ENCODE data around the gene ICAM4. TPM values are rescaled to one million over a fixed set of nuclear protein-coding genes. Genes with fewer than 3 reads are reported as not detected.

ICAM4 gene
- total and polyA plus RNA-seq, 2 of the 13 experiments (the other 11 are each of a cell fraction or from before 2014, with no cell fraction given) = 2.9 to 4.0 TPM

GRCh38 chr19:10238172-10238783 is 48.5 kb upstream of the ICAM4 start (continued):
- TF ChIP-seq HNF4G (IDR thresholded peaks at IDR 0.05; ENCODE audit: borderline replicate concordance, low read depth, low read length) (no peak), HNF4G (CRISPR knock-in tag; IDR thresholded peaks at IDR 0.05; ENCODE audit: borderline replicate concordance, low read depth) (no peak), SMC3 (IDR thresholded peaks at IDR 0.05; ENCODE audit: low read length) (no peak), SMAD9 (CRISPR knock-in tag; IDR thresholded peaks at IDR 0.05) (no peak), ARNTL (CRISPR knock-in tag; IDR thresholded peaks at IDR 0.05) (peak; percentile 71), ZNF256 (CRISPR knock-in tag; conservative IDR thresholded peaks at IDR 0.05) (no peak), ZNF761 (CRISPR knock-in tag; conservative IDR thresholded peaks at IDR 0.05) (no peak), MAX (IDR thresholded peaks at IDR 0.05) (peak; percentile 76), LRRFIP1 (CRISPR knock-in tag; conservative IDR thresholded peaks at IDR 0.05) (no peak), ZNF567 (CRISPR knock-in tag; IDR thresholded peaks at IDR 0.05; ENCODE audit: borderline replicate concordance) (no peak), ZNF274 (CRISPR knock-in tag; IDR thresholded peaks at IDR 0.05) (no peak), SNAPC2 (CRISPR knock-in tag; IDR thresholded peaks at IDR 0.05) (no peak), RXRA (CRISPR knock-in tag; IDR thresholded peaks at IDR 0.05) (no peak; the same call in 1 of the 2 replicates), CREB1 (IDR thresholded peaks at IDR 0.05) (no peak), CREB1 (CRISPR knock-in tag; IDR thresholded peaks at IDR 0.05) (peak; percentile 51; the same call in 1 of the 2 replicates), TCF7 (IDR thresholded peaks at IDR 0.05; ENCODE audit: low read depth) (no peak; the same call in 1 of the 2 replicates), SATB2 (CRISPR knock-in tag; IDR thresholded peaks at IDR 0.05) (no peak), ZBTB14 (CRISPR knock-in tag; IDR thresholded peaks at IDR 0.05) (no peak), NFAT5 (CRISPR knock-in tag; IDR thresholded peaks at IDR 0.05) (no peak), ZNF746 (CRISPR knock-in tag; IDR thresholded peaks at IDR 0.05) (0 out of 2 replicates have a peak, but pooled peaks have one; percentile 34), MAFF (IDR thresholded peaks at IDR 0.05; ENCODE audit: low read depth, low read length) (no peak), MXD4 (CRISPR knock-in tag; IDR thresholded peaks at IDR 0.05) (no peak; the same call in 1 of the 2 replicates), ZNF451 (CRISPR knock-in tag; IDR thresholded peaks at IDR 0.05) (no peak), SKI (IDR thresholded peaks at IDR 0.05; ENCODE audit: partially characterized antibody) (no peak)
